Measurements from ENCODE around the gene COBL.

Gene COBL

GRCh38 chr7:51325908-51326307 lies 9.3 kb upstream of the COBL start:
- no peak for DNase-seq (ENCODE audit: low spot score)

GRCh38 chr7:51325261-51325676 lies 8.7 kb upstream of the COBL start:
- DNase-seq (ENCODE audit: low spot score): no peak

- no peak for DNase-seq (ENCODE audit: low spot score)
Measured at GRCh38 chr7:51324206-51324898, 7.7 kb upstream of the COBL start.

- DNase-seq (ENCODE audit: low spot score): no peak
Measured at GRCh38 chr7:51321961-51322515, 5.4 kb upstream of the COBL start.

- no peak for DNase-seq (ENCODE audit: low spot score)
Measured at GRCh38 chr7:51318886-51319579, 2.4 kb upstream of the COBL start.

- no peak for DNase-seq (ENCODE audit: low spot score)
Measured at GRCh38 chr7:51318001-51318400, 1.4 kb upstream of the COBL start.

- DNase-seq (ENCODE audit: low spot score): no peak
Measured at GRCh38 chr7:51317582-51317910, 937 bp upstream of the COBL start.

GRCh38 chr7:51316262-51316665 lies 345 bp downstream of the COBL start:
- DNase-seq (ENCODE audit: low spot score): no peak

GRCh38 chr7:51315393-51316261 lies 982 bp downstream of the COBL start:
- DNase-seq (ENCODE audit: low spot score): no peak

GRCh38 chr7:51314726-51315125 lies 1.9 kb downstream of the COBL start:
- DNase-seq (ENCODE audit: low spot score): no peak

- no peak for DNase-seq (ENCODE audit: low spot score)
Measured at GRCh38 chr7:51313738-51314425, 2.7 kb downstream of the COBL start.

GRCh38 chr7:51312951-51313737 lies 3.5 kb downstream of the COBL start:
- no peak for DNase-seq (ENCODE audit: low spot score)

GRCh38 chr7:51311166-51311565 lies 5.4 kb downstream of the COBL start:
- DNase-seq (ENCODE audit: low spot score): no peak

GRCh38 chr7:51310131-51310583 lies 6.5 kb downstream of the COBL start:
- no peak for DNase-seq (ENCODE audit: low spot score)

- no peak for DNase-seq (ENCODE audit: low spot score)
Measured at GRCh38 chr7:51309361-51310130, 7.1 kb downstream of the COBL start.

- no peak for DNase-seq (ENCODE audit: low spot score)
Measured at GRCh38 chr7:51308696-51309095, 7.9 kb downstream of the COBL start.

GRCh38 chr7:51308265-51308664 lies 8.3 kb downstream of the COBL start:
- DNase-seq (ENCODE audit: low spot score): no peak

GRCh38 chr7:51307651-51308210 lies 8.9 kb downstream of the COBL start:
- no peak for DNase-seq (ENCODE audit: low spot score)

GRCh38 chr7:51306761-51307160 lies 9.8 kb downstream of the COBL start:
- DNase-seq (ENCODE audit: low spot score): no peak

- DNase-seq (ENCODE audit: low spot score): no peak
Measured at GRCh38 chr7:51304729-51305128, 11.9 kb downstream of the COBL start.

Measured in CD4-positive, alpha-beta T cell treated with Interleukin-2 at 100 ng/mL for 4 hours (primary cell).